A549 treated with Hydrocortisone at 1 μM for 4 hours (cell line): ENCODE results near the gene ATAD3A. TPM values are rescaled to one million over a fixed set of nuclear protein-coding genes. Genes with fewer than 3 reads are reported as not detected.

Experiments used
- total RNA-seq: library from RNA; stranded (reverse); fragments of 200-300 nt; extraction: Qiagen RNA extraction; gene quantifications from 5 replicates; pipeline ENCODE4 v1.2.3, GENCODE V29; 2022

ATAD3A gene
- 31.1 to 37.8 TPM (median 35.1 TPM) in 5 replicates for total RNA-seq

DNA sequence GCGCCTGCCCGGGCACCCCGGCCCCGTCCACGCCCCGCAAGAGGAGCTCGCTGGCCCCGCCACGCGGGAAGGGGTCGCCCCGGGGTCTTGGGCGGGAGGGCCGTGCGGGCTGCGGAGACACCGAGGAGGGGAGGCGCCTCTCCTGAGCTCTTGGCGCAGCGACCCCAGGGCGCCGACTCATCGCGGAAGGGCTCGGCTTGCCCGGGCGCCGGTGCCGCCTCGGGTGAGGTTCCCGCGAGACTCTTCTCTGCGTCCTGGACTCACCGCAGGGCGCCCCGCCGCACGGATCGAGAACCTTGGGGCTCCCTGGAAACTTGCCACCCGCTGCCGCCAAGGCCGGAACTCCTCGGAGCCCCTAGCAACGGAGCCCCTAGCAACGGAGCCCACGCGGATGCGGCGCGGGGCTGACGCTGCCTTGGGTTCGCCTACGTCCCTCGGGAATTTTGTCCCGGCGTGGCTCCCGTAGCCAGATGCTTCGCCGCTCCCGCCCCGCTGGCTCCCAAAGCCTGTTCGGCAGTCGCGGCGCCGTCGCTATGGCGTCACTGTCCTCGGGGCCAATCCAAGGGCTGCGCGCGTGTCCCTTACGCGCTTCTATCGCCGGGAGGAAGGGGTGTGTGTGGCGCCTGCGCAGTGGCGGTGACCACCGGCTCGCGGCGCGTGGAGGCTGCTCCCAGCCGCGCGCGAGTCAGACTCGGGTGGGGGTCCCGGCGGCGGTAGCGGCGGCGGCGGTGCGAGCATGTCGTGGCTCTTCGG, at the start of gene ATAD3A:
Gene ATAD3A, plus strand, starts transcription at position 630 of the 753 bp plus-strand sequence. Its CDS starts 107 bp downstream, at position 737.

DNA sequence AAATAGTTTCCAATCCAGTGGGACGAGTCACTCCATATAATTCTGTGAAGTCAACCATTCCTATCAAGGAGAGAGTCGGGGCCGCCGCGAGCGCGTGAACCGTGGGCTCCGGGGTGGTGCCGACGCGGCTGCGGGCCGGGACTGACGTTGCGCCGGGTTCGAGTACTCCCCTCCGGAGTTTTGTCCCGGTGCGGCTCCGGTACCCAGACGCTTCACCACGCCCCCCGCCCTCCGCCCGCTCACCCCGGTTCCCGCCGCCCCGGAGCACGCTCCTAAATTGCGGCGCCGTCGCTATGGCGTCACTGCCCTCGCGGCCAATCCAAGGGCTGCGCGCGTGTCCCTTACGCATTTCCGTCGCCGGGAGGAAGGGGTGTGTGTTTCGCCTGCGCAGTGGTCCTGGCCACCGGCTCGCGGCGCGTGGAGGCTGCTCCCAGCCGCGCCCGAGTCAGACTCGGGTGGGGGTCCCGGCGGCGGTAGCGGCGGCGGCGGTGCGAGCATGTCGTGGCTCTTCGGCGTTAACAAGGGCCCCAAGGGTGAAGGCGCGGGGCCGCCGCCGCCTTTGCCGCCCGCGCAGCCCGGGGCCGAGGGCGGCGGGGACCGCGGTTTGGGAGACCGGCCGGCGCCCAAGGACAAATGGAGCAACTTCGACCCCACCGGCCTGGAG, 40.4 kb upstream of the ATAD3A start, which contains the start of gene ATAD3B:
Gene ATAD3B, plus strand, starts transcription at position 377 of the 664 bp plus-strand sequence. Its CDS starts 120 bp downstream, at position 497.

DNA sequence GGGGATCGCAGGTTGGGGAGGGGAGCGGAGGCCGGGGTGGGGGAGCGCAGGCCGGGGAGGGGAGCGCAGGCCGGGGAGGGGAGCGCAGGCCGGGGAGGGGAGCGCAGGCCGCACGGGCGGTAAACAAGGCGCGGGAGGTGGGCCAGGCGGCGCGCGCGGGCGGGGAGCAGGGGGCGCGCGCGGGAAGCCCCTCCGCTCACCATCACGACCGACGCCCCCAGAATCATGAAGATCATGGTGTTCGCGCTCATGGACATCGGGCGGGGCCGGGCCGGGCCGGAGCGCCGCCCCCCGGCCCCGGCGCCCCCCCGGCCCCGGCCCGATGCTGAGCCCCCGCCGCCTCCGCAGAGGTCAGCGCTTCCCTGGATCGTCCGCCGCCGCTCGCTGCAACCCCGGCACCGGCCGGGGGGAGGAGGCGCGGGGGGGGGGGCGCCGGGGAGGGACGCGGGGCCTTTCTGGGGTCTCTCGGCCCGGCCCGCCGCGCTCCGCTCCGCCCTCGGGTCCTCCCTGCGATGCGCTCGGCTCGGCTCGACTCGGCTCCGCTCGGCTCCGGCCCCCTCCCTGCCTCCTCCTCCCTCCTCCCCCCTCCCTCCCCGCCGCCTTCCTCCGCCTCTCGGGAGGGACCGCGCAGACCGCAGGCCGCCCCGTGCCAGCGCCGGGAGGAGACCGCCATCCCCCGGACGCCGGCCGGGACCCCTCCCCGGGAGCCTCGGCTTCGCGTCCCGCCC, 28.3 kb downstream of the ATAD3A start, which contains the start of gene TMEM240:
Gene TMEM240, minus strand, starts transcription at position 535 of the 728 bp plus-strand sequence. Its CDS starts 278 bp downstream, at position 257.

DNA sequence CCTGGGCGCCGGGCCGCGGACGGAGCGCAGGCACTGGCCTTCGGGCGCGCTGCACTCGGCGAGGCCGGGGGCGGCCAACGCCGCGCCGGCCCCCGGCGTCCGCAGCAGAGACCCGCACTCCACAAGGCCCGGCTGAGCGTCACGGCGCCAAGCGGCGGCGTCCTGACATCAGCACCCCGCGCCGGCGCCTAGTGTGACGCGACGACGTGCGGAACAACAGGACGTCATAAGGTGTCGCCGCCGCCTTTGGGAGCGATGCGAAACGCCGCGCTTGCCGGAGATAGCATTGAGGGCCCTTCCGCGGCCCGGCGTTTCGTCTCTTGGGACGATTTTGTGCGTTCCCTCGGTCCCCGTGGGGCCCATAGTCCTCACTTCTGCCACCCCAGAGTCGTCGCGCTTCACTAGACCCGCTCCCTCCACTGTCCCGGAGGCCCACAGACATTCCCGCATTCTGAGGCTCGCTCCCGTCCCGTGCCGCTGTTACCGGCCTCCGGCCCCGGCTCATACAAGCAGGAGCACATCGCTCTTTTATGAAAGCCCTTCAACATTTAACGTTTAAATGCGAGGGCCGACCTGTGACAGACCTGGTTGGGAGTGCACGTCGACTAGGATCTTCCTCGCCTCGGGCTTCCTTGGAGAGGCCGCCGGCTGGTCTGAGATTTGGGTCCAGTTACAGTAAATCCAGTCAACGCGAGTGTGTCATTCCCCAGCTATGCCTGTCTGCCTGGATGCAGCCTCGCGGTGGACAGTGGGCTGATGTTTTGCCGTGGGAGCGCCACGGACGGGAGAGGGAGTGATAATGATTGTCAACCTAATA, 63.0 kb downstream of the ATAD3A start, which contains the start of gene SSU72:
Gene SSU72, minus strand, starts transcription at position 143 of the 817 bp plus-strand sequence. CDS start 306 bp downstream, outside the sequence.

Other genes starting within 250 kb of the ATAD3A start
- 36.7 to 49.8 TPM (median 47.1 TPM) in 5 replicates for gene UBE2J2, start 238.3 kb upstream of the ATAD3A start, total RNA-seq
- gene SCNN1D, start 231.7 kb upstream of the ATAD3A start, total RNA-seq, result 0.76 to 1.3 TPM (median 0.84 TPM) in 5 replicates
- gene ACAP3, start 204.2 kb upstream of the ATAD3A start, total RNA-seq, result 12.0 to 17.3 TPM (median 13.6 TPM) in 5 replicates
- gene PUSL1, start 203.6 kb upstream of the ATAD3A start, total RNA-seq, result 14.3 to 24.7 TPM (median 22.7 TPM) in 5 replicates
- gene INTS11, start 187.5 kb upstream of the ATAD3A start, total RNA-seq, result 53.7 to 59.5 TPM (median 54.7 TPM) in 5 replicates
- 17.2 to 23.3 TPM (median 21.9 TPM) in 5 replicates for gene CPTP, start 187.4 kb upstream of the ATAD3A start, total RNA-seq
- 0.07 to 0.24 TPM (median 0.20 TPM) in 5 replicates for gene TAS1R3, start 180.9 kb upstream of the ATAD3A start, total RNA-seq
- gene DVL1, start 162.7 kb upstream of the ATAD3A start, total RNA-seq, result 50.0 to 68.0 TPM (median 63.0 TPM) in 5 replicates
- gene MXRA8, start 153.6 kb upstream of the ATAD3A start, total RNA-seq, result 0.12 to 0.25 TPM (median 0.16 TPM) in 5 replicates
- 95.4 to 183 TPM (median 168 TPM) in 5 replicates for gene AURKAIP1, start 137.0 kb upstream of the ATAD3A start, total RNA-seq
- 42.3 to 54.3 TPM (median 50.5 TPM) in 5 replicates for gene CCNL2, start 112.8 kb upstream of the ATAD3A start, total RNA-seq
- 128 to 154 TPM (median 130 TPM) in 5 replicates for gene MRPL20, start 104.9 kb upstream of the ATAD3A start, total RNA-seq
- gene ANKRD65, start 90.9 kb upstream of the ATAD3A start, total RNA-seq, result 0.06 to 0.14 TPM (median 0.14 TPM) in 3 of 5 replicates, not detected in the others
- 4.1 to 15.8 TPM (median 12.9 TPM) in 5 replicates for gene VWA1, start 76.5 kb upstream of the ATAD3A start, total RNA-seq
- not detected in 5 replicates for gene ATAD3C, start 62.5 kb upstream of the ATAD3A start, total RNA-seq
- 1.3 to 3.2 TPM (median 2.9 TPM) in 5 replicates for gene ATAD3B, start 40.4 kb upstream of the ATAD3A start, total RNA-seq
- gene TMEM240, start 28.5 kb downstream of the ATAD3A start, total RNA-seq, result 0.24 to 0.70 TPM (median 0.38 TPM) in 4 of 5 replicates, not detected in the other
- gene SSU72, start 62.7 kb downstream of the ATAD3A start, total RNA-seq, result 83.9 to 108 TPM (median 103 TPM) in 5 replicates
- 5.5 to 8.9 TPM (median 7.8 TPM) in 5 replicates for gene FNDC10, start 88.0 kb downstream of the ATAD3A start, total RNA-seq
- 10.6 to 18.3 TPM (median 16.8 TPM) in 5 replicates for gene MIB2, start 103.3 kb downstream of the ATAD3A start, total RNA-seq
- gene MMP23B, start 120.0 kb downstream of the ATAD3A start, total RNA-seq, result 0.33 to 0.79 TPM (median 0.50 TPM) in 5 replicates
- gene CDK11B, start 146.8 kb downstream of the ATAD3A start, total RNA-seq, result 24.0 to 27.3 TPM (median 24.7 TPM) in 5 replicates
- gene SLC35E2B, start 180.6 kb downstream of the ATAD3A start, total RNA-seq, result 10.5 to 13.1 TPM (median 12.6 TPM) in 5 replicates
- 19.4 to 24.3 TPM (median 20.4 TPM) in 5 replicates for gene CDK11A, start 212.2 kb downstream of the ATAD3A start, total RNA-seq